CD4-positive, alpha-beta T cell (primary cell): ENCODE results near the gene PDF. TPM values are rescaled to one million over a fixed set of nuclear protein-coding genes. Genes with fewer than 3 reads are reported as not detected.
"Not testable (repeated sequence)": the region's sequence is repeated elsewhere in the genome, so short reads cannot be mapped to it uniquely, and the experiment has no call there.

Experiments used
- ATAC-seq: fragments of 200-7000 bp; cut with Tn5 transposase; one replicate; pipeline ENCODE4 v1.10.0; 2022; ENCODE audit warnings: mild to moderate bottlenecking; ENCODE audit not compliant: poor library complexity
- CTCF ChIA-PET: fragments of 350-600 bp; sonication (Branson Sonifier 250); formaldehyde crosslinking; loops from one replicate; lab custom pipeline; 2021; ENCODE audit warnings: antibody characterized with exemption, inconsistent platforms; lab: Charles Lee
- POLR2A ChIA-PET: fragments of 350-600 bp; sonication (Branson Sonifier 250); formaldehyde crosslinking; loops from one replicate; lab custom pipeline; 2021; ENCODE audit warnings: antibody characterized with exemption, inconsistent platforms; lab: Charles Lee
- DNase-seq, 14 experiments: peaks; one replicate each; pipeline ENCODE4 v3.0.0-alpha.2; 2013 to 2020; ENCODE audit warnings: mixed read lengths in 2 of 14
- H3K27ac ChIP-seq, 2 donors: one replicate each; pipeline versions ENCODE4 v1.5.1 to v1.7.0; 2013; ENCODE audit warnings: low read length in 2 of 2, low read depth in 1 of 2, mild to moderate bottlenecking in 1 of 2
- H3K27me3 ChIP-seq, 2 experiments: 1 replicate in 1 of 2; 2 replicates in 1 of 2; pipeline versions ENCODE4 v1.6.1 to v1.7.0; 2013; ENCODE audit warnings: low read length in 2 of 2, control low read depth in 1 of 2, mild to moderate bottlenecking in 1 of 2, moderate library complexity in 1 of 2; ENCODE audit not compliant: insufficient read depth in 2 of 2, control insufficient read depth in 1 of 2
- H3K36me3 ChIP-seq: one replicate; pipeline ENCODE4 v1.6.1; 2013; ENCODE audit warnings: low read length, control low read depth; ENCODE audit not compliant: insufficient read depth
- H3K4me1 ChIP-seq: one replicate; pipeline ENCODE4 v1.6.1; 2013; ENCODE audit warnings: low read length, control low read depth; ENCODE audit not compliant: insufficient read depth
- H3K4me3 ChIP-seq: one replicate; pipeline ENCODE4 v1.5.1; 2013; ENCODE audit warnings: mild to moderate bottlenecking, low read length, moderate library complexity
- H3K9me3 ChIP-seq, 2 experiments: 1 replicate in 1 of 2; 2 replicates in 1 of 2; pipeline versions ENCODE4 v1.6.1 to v1.7.0; 2013; ENCODE audit warnings: low read length in 2 of 2, mild to moderate bottlenecking in 2 of 2, control low read depth in 1 of 2, moderate library complexity in 1 of 2; ENCODE audit not compliant: control insufficient read depth in 1 of 2, insufficient read depth in 1 of 2
- H3K27ac Mint-ChIP-seq: one replicate; pipeline ENCODE4 v1.8.0; 2020; ENCODE audit warnings: mixed read lengths
- H3K27me3 Mint-ChIP-seq: one replicate; pipeline ENCODE4 v1.8.0; 2021; ENCODE audit warnings: mixed read lengths
- H3K36me3 Mint-ChIP-seq: one replicate; pipeline ENCODE4 v1.8.0; 2021; ENCODE audit warnings: low read depth, mixed read lengths
- H3K4me1 Mint-ChIP-seq: one replicate; pipeline ENCODE4 v1.8.0; 2021; ENCODE audit warnings: low read depth, mixed read lengths
- H3K4me3 Mint-ChIP-seq: one replicate; pipeline ENCODE4 v1.8.0; 2020; ENCODE audit warnings: mild to moderate bottlenecking, mixed read lengths
- H3K9me3 Mint-ChIP-seq: one replicate; pipeline ENCODE4 v1.8.0; 2020; ENCODE audit warnings: mixed read lengths
- CTCF ChIP-seq: fragments of 200-600 bp; IDR thresholded peaks from one replicate; pipeline ENCODE4 v1.8.0; 2022; ENCODE audit warnings: antibody characterized with exemption, mild to moderate bottlenecking
- intact Hi-C, 2 experiments: fragments of 100-400 bp; cut with DNase I in 1 of 2; cut with micrococcal nuclease in 1 of 2; formaldehyde crosslinking; loops; one replicate each; pipeline versions ENCODE4 v1.15.1 to v1.9.0; 2023 to 2025; cut with DNase I, micrococcal nuclease
- total RNA-seq, 174 experiments: library from RNA in 2 of 174; stranded (reverse) in 2 of 174; gene quantifications; one replicate each; pipeline ENCODE4 v1.2.3 and lab custom pipeline; 2021 to 2026

Gene PDF
- total RNA-seq, 2 experiments from 2014 or later = 2.8 to 2.9 TPM

GRCh38 chr16:69301187-69301586 is 29.2 kb downstream of the PDF start:
- POLR2A ChIA-PET = no interaction called here
- H3K9me3 Mint-ChIP-seq = no peaks in the 10 kb centered on the region
- Histone ChIP-seq H3K4me1 (no peaks in the 10 kb centered on the region), H3K4me3 (no peak overlapping the region), H3K9me3 (no peaks in the 10 kb centered on the region), H3K36me3 (peaks cover 4% of the 10 kb centered on the region), H3K27me3 (no peaks in the 10 kb centered on the region), H3K27ac (no peak overlapping the region)
- no peak for DNase-seq
- H3K36me3 Mint-ChIP-seq = peaks cover 19% of the 10 kb centered on the region
- TF ChIP-seq CTCF = no peak
- CTCF ChIA-PET = no interaction called here
- intact Hi-C loops = no loop called here
- H3K27me3 Mint-ChIP-seq = no peaks in the 10 kb centered on the region
- no peak overlapping the region for H3K27ac Mint-ChIP-seq
- no peak for ATAC-seq
- no peaks in the 10 kb centered on the region for H3K4me1 Mint-ChIP-seq
- H3K4me3 Mint-ChIP-seq = no peak overlapping the region

GRCh38 chr16:69298261-69298660 is 32.1 kb downstream of the PDF start:
- Histone ChIP-seq H3K27me3 (no peaks in the 10 kb centered on the region), H3K27ac (no peak overlapping the region), H3K9me3 (no peaks in the 10 kb centered on the region), H3K4me3 (no peak overlapping the region), H3K36me3 (peaks cover 4% of the 10 kb centered on the region), H3K4me1 (no peaks in the 10 kb centered on the region)
- intact Hi-C loops = no loop called here
- no peaks in the 10 kb centered on the region for H3K27me3 Mint-ChIP-seq
- H3K36me3 Mint-ChIP-seq = peaks cover 16% of the 10 kb centered on the region
- no peak for TF ChIP-seq CTCF
- H3K27ac Mint-ChIP-seq = no peak overlapping the region
- CTCF ChIA-PET = no interaction called here
- H3K4me1 Mint-ChIP-seq = no peaks in the 10 kb centered on the region
- no peaks in the 10 kb centered on the region for H3K9me3 Mint-ChIP-seq
- no peak for DNase-seq
- POLR2A ChIA-PET = no interaction called here
- ATAC-seq = no peak
- no peak overlapping the region for H3K4me3 Mint-ChIP-seq

GRCh38 chr16:69296771-69297170 is 33.6 kb downstream of the PDF start:
- peaks cover 16% of the 10 kb centered on the region for H3K36me3 Mint-ChIP-seq
- H3K4me3 ChIP-seq, H3K9me3 ChIP-seq, H3K4me1 Mint-ChIP-seq, H3K4me3 Mint-ChIP-seq, intact Hi-C loops, H3K36me3 ChIP-seq, H3K27me3 ChIP-seq, H3K27ac Mint-ChIP-seq, CTCF ChIA-PET, H3K27ac ChIP-seq, DNase-seq, ATAC-seq, POLR2A ChIA-PET, H3K27me3 Mint-ChIP-seq, H3K9me3 Mint-ChIP-seq, H3K4me1 ChIP-seq: not testable (repeated sequence)

GRCh38 chr16:69294051-69294450 is 36.3 kb downstream of the PDF start:
- CTCF ChIA-PET = interaction anchor here (1.6 kb wide), 1 partner anchor 144 kb away, joined by 4 read pairs; no protein-coding TSS in a partner anchor
- Histone ChIP-seq H3K27ac (no peak overlapping the region), H3K4me1 (no peaks in the 10 kb centered on the region), H3K36me3 (no peaks in the 10 kb centered on the region), H3K4me3 (no peak overlapping the region), H3K9me3 (no peaks in the 10 kb centered on the region), H3K27me3 (no peaks in the 10 kb centered on the region)
- Mint-ChIP-seq H3K4me1 (no peaks in the 10 kb centered on the region), H3K36me3 (peaks cover 5% of the 10 kb centered on the region), H3K27me3 (no peaks in the 10 kb centered on the region), H3K4me3 (no peak overlapping the region), H3K9me3 (no peaks in the 10 kb centered on the region), H3K27ac (no peak overlapping the region)
- DNase-seq (no peak), ATAC-seq (no peak)
- POLR2A ChIA-PET = no interaction called here
- intact Hi-C loops = no loop called here
- no peak for TF ChIP-seq CTCF
